Measurements from ENCODE around the gene EIF3D. TPM values are rescaled to one million over a fixed set of nuclear protein-coding genes. Genes with fewer than 3 reads are reported as not detected.

EIF3D gene
- total RNA-seq, 1 donor from 2014 or later = 358 TPM

DNA sequence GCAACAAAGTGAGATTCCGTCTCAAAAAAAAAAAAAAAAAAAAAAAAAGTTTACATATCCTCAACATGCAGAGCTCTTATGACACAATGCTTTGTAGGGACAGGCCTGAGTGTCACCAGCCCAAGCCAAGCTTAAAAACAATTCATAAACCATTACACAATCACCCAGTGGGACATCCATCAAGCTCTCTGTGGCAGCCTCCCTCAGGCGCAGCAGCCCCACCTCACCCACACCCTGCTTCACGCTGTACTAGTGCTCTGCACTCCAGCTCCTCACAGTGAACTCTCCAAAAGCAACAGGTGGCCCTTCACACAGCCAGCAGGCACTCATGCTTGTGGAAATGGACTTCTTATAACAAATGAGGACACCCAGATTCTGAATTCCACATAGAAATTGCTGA lies 18.6 kb downstream of the EIF3D start:
- DNase-seq (ENCODE audit: low read depth in 2 of 2) = no peak

DNA sequence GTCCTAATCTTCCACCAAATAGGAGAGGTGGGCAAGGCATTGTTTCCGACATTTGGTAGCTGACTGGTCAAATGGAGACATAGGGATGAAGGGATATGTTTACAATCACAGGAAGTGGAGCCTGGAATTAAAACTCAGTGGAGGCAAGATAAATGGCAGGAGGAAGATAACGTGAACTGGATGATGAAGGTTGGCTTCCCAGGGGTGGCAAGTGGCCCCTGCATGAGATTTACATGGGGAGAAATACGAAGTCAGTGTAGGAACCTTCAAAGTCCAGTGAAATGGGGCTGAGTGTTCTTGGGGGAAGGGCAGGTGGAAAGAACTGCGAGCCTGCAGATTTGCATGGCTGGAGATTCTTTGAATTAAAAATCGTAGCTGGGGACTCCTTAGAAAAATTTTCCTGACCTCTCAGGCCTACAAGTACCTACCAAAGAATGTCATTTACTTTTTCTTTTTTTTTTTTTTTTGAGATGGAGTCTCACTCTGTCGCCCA lies 21.4 kb downstream of the EIF3D start:
- DNase-seq (ENCODE audit: low read depth in 2 of 2) = no peak

DNA sequence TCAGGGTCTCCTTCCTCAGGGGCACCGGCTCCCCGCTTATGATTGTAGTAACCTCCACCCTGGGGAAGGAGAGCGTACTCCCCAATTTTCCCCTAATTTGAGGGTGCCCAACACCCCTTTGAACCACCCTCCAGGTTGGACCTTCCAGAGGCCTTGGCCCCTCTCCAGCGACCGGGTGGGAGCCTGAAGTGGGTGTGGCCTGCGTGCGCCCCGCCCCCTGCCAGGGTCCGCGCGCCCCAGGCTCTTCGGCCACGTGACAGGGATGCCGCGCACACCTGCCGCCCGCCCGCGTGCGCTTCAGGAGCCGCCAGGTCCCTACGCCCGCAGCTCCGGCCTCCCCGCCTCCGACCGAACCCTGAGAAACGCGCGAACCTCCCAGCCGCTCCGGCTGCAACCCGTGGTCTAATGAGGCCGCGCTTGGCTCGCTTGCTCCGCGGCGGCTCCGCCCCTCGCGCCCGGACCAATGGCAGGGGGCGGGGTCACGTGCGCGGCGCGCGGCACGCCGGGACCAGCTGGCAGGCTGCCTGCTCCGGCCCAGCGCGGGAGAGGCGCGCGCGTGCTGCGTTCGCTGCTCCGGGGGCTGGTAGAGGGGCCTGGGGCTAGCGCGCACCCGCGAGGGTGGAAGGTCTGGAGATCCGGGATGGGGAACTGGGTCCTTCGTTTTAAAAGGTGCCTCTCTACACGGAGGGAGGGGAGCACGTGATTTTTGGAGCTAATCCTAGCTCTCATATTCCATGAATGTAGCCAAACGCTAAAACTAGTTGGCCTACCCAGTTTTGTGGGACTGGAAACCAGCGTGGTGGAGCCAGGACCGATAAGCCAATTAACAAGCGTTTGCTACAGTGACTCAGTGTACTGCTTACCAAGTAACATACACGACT lies 22.1 kb downstream of the EIF3D start, which contains the start of gene FOXRED2:
TSS of gene FOXRED2 (minus strand) at position 404 of the 881 bp plus-strand sequence. CDS start 618 bp downstream, outside the sequence.
- DNase-seq (ENCODE audit: low read depth in 2 of 2) = peak; percentile 56 to 85

DNA sequence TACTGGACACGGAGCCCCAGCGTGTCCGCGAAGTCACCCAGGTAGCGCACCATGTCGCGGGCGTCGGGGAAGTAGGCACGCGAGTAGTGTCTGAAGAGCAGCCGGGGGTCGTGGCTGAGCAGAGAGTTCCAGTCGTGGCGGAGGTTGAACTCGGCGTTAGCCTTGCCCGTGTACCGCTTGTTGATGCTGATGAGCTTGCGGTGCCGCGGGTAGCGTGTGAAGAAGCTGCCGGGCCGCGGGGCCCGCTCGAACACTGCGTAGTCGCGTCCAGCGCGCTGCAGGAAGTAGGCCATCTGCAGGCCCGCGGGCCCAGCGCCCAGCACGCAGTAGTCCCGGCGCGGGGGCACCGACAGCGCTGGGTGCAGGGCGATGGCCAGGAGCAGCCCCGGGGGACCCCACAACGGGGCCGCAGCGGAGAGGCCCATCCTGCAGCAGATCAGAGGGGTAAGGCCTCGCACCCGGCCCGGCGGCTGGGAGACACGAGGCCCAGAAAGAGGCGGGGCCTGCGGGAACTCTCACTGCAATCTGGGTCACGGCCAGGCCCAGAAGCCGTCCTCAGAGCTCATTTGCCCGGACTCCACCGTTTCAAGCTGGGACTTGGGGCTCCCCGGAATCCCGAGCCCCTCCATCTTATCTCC lies 22.8 kb downstream of the EIF3D start:
- no peak for DNase-seq (ENCODE audit: low read depth in 2 of 2)

DNA sequence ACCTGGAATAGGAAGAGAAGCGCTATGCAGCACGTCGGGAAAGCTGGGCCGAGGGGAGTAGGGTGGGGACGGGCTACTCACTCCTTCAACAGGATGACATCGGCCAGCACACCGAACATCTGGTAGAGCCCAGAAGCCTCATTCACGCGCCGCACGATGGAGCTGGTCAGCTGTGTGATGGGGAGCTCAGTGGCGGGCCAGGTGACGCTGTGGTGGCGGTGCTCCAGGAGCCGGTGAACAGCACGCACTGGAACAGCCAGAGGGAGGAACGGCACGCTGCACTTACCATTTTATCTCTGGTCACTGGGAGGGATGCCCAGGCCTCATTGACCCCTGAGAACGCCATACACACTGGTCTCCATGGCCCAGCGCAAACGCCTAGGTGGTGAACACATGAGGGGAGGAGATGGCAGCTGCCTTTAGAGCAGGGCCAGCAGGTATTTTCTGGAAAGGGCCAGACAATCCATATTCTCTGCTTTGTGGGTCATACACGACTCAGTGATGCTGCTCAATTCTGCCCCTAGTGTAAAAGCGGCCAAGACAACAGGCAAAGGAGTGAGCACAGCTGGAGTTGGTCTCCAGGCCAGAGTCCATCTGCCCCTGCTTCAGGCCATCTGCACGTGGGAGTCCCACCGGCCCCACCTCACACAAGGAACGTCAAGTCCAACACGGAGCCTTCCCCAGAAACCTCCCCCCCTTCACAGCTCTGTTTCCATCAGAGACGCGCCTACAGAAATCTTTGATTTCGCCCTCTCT lies 30.9 kb downstream of the EIF3D start:
- DNase-seq (ENCODE audit: low read depth in 2 of 2) = no peak

DNA sequence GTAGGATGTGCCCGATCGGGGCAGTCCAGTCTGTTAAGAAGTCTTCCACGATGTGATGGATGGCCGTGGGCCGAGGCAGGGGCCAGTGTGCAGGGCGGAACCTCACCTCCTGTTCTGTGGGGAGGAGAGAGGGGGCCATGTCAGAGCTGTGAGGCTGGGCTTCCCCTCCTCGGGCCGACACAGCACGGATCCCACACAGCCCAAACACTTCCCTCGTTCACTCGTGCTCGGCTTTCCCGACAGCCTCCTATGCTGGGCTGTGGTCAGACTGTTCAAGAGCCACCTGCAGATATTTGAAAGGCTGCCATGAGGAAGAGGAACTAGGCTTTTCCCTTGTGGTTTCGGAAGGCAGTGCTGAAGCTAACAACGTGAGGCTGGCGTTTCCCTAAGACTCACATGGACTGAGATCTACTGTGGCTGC lies 35.3 kb downstream of the EIF3D start:
- no peak for DNase-seq (ENCODE audit: low read depth in 2 of 2)

DNA sequence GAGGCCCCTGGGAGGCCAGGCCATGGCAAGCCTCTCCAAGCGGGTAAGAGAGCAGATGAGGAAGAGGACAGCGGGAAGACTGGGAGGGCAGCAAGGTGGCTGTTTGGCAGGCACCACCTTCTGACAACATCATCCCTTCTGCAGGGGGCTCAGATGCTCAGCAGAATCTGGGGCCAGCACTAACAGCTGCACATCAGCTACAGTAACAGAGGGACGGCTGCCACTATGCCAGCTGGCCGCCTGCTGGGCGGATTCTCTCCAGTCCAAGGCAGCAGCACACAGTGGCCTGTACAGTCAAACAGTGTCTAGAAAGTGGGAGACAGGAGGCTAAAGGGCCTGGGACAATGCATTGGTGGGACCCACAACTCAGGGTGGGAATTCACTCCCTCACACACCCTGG lies 36.9 kb downstream of the EIF3D start:
- no peak for DNase-seq (ENCODE audit: low read depth in 2 of 2)

DNA sequence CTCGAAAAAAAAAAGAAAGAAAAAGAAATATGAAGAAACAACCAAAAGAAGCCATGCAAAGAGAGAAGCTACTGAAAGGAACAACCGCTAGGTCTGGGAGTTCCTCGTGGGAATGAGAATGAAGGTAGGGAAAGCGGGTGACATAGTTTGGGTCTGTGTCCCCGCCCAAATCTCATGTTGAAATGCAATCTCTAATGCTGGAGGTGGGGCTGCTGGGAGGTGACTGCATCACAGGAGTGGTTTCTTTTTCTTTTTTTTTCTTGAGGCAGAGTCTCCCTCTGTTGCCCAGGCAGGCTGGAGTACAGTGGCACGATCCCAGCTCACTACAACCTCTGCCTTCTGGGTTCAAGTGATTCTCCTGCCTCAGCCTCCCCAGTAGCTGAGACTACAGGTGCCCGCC lies 37.8 kb downstream of the EIF3D start:
- no peak for DNase-seq (ENCODE audit: low read depth in 2 of 2)

DNA sequence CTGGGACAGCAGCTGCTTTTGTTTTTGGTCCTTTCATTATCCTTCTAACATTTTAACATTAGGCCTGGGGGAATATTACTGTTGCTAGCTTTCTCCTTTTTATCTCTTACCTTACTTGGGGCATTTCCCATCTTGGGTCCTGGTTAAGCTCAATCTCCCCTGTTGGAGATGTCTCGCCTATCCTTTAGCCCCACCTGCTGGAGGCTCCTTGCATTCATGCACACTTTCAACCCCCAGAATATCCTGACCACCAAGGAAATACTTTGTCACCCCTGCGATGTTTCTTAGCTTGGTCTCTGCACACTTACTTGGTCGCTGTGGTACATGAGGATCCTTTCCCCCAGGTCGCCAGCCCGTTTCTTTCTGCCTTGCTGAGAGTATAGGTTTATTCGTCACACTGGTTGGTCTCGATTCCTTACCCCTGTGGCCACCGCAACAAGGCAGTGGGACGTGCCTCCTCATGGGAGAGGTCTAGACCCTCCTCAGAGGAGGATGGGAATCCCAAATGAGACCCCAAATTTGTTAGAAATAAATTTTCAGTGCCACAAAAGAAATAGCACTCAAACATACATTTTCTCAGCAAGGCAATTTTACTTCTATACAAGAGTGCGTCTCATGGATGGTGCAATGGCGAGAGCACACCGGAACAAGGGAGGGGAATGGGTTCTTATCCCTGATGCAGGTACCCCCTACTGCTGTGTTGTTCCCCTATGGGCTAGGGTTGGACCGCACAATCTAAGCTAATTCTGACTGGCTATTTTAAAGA lies 42.2 kb downstream of the EIF3D start:
- DNase-seq (ENCODE audit: low read depth in 2 of 2) = peak; percentile 26 to 60

DNA sequence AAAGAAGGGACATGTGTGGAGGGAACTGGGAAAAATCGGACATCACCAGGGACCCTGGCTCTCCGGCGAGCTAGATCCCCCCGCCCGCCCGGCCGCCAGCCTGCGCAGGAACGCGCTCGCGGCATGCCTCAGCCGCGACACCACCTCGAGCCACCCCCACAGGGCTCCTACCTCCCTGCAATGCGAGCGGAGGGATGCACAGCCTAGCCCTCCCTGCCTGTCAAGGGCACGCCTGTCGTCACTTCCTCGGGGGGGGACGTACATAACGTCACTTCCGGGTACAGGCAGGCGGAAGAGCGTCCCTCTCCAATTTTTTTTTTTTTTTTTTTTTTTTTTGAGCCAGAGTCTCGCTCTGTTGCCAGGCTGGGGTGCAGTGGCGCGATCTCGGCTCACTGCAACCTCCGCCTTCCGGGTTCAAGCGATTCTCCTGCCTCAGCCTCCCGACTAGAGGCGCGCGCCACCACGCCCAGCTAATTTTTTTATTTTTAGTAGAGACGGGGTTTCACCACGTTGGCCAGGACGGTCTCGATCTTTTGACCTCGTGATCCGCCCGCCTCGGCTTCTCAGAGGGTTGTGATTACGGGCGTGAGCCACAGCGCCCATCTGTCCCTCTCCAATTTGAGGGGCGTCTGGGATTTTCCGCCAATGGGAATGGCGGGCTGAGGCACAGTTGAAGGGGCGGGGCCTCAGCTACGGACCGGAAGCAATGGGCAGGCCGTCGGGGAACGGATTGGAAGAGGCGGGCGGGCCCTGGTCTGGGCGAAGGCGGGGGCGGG lies 47.4 kb downstream of the EIF3D start, which contains the start of gene TXN2:
TSS of gene TXN2 (minus strand) at position 248 of the 776 bp plus-strand sequence. CDS start 803 bp downstream, outside the sequence.
- peak; percentile 93 to 97 for DNase-seq (ENCODE audit: low read depth in 2 of 2)

DNA sequence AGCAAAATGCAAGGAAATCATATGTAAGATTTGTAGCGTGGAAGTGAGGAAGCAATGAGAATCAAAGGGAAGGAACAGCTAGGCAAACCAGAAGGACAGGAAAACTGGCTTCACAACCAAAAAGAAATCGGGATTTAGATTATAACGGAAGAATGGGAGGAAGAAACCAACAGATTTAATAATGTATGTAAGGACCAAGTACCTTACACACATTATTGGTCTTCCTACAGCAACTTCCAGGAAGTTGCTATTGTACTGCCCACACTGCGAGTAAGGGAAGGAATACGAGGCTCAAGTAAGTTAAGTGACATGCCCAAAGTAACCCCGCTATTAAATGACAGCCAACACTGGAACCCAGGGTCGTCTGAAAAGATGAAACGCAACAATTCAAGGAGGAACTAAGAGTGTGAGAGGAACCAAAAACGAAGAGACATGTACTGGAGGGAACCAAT lies 48.0 kb downstream of the EIF3D start:
- DNase-seq (ENCODE audit: low read depth in 2 of 2) = no peak

DNA sequence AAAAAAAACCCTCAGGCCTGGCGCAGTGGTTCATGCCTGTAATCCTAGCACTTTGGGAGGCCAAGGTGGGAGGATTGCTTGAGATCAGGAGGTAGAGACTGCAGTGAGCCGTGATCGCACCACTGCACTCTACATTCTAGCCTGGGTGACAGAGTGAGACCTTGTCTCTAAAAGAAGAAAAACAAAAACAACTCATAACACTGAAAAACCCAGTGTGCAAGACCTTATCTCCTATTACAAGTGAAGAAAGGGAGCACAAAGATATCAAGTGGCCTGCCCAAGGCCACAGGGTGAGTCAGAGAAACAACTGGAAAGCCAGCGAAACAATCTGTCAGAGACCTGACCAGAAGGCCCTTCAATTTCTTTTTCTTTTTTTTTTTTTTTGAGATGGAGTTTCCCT lies 50.0 kb downstream of the EIF3D start:
- no peak for DNase-seq (ENCODE audit: low read depth in 2 of 2)

DNA sequence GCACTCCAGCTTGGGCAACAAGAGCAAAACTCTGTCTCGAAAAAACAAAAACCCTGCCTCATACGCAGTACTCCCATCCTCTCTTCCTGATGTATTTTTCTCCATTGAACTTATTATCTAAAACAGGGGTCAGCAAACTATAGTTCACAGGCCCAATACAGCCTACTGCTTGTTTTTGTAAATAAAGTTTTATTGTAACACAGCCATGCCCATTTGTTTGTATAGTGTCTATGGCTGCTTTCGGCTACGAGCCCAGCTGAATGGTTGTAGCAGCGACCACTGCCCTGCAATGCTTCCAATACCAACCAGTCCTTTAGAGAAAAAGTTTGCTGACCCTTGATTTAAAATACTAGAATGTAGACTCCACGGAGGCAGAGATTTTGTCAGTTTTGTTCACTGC lies 53.6 kb downstream of the EIF3D start:
- DNase-seq (ENCODE audit: low read depth in 2 of 2) = no peak

DNA sequence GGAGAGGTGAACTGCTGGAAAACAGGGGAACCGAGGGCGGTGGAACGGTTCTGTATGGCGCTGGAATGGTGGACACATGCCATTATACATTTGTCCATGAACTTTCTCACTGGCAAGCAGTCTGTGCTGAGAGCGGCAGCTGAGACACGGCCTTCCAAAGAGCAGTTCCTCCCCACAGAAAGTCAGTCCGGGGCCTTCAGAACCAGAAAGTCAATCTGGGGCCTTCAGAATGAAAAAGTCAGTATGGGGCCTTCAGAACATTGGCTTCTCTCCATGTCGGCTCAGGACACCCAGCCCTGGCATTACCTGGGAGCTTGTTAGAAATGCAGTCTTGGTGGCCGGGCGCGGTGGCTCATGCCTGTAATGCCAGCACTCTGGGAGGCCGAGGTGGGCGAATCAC lies 56.3 kb downstream of the EIF3D start:
- DNase-seq (ENCODE audit: low read depth in 2 of 2) = no peak

DNA sequence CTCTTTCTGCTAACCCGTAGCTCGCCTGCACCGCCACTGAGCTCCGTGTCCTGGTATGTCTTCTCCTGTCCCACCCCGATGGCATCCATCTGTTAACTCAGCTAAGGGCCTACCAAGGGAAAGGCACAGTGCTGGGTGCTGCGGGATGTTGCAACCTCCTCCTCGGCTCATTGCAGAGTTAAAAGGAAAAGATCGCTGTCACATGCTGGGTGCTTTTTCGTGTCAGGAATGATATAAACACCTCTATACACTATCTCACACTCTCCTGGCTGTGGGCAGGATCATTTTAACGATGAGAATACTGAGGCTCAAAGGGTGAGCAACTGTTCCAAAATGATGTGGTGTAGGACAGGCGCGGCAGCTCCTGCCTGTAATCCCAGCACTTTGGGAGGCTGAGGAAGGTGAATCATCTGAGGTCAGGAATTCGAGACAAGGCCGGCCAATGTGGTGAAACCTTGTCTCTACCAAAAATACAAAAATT lies 57.6 kb downstream of the EIF3D start:
- no peak for DNase-seq (ENCODE audit: low read depth in 2 of 2)

DNA sequence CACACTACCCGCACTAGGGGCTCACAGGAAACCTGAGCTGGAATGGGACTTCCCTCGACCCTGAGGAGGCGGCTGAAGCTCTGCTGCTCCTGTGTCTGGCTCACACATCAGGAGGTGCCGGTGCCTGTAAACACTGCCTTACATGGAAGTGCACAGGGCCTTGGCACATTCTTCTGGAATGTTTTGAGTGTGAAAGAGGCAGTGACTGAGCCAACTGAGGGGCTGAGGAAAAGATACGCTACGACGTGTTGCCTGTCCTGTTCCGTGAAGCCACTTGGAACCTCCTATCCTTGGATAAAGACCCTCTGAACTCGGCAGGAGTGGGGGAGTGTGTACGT lies 58.0 kb downstream of the EIF3D start:
- peak in 1 of 2 donors; percentile 85 for DNase-seq (ENCODE audit: low read depth in 2 of 2)

DNA sequence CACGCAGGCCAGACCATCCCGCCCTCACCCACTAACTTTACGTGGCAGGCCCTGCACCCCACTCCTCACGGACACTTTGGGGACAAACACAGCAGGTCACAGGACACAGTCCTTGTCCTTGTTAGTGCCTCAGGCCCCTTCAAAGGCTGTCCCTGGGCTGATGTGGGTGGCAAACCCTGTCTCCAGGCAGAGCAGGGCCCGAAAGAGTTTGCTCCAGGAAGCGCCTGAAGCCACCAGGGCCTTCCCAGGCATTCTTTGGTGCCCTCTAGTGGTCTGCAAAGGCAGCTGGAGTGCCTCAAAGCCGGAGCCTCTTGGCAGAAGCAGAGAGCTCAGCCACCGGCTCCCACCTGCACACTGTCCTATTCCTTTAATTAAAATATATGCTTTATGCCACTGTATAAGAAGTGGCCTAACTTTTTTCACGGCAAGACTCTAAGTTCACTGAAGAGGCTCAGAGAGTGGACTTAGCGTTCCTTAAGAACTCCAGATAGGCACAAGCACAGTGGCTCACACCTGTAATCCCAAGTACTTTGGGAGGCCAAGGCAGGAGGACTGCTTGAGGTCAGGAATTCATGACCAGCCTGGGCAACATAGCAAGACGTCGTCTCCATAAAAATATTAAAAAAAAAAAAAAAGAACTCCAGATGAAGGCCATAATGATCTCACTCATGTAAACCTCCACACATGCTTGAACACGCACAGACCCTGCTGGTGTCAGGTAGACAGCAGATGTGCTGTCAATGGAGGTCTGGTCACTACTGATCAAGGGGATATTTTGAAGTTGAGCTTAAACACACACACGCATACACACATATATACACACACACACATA lies 58.6 kb downstream of the EIF3D start:
- DNase-seq (ENCODE audit: low read depth in 2 of 2) = peak; percentile 76 to 89

DNA sequence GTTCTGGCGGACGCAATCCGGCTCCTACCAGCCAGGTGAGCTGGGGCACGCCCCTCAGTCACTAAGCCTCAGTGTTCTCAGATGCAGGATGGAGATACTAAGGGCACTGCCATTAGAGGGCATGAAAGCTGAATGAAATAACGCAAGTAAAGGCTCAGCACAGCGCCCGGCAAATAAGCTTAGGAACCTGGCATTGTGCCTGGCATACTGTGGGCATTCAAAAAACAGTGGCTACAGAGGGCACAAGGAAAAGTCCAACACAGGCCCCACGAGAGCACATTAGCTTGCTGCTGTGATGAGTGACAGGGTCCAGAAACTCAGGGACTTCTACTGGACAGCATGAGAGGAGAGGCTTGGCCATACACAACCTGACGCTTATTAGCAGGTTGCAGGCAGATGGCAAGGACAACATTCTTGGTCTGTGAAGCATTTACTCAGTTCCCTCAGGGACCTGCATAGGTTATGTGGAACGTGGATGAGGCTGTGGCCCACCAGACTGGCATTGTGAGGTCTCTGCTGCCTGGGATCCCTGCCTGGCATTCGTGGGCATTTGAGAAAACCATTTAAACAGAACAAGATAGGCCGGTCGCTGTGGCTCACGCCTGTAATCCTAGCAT lies 59.8 kb downstream of the EIF3D start:
- DNase-seq (ENCODE audit: low read depth in 2 of 2) = no peak

DNA sequence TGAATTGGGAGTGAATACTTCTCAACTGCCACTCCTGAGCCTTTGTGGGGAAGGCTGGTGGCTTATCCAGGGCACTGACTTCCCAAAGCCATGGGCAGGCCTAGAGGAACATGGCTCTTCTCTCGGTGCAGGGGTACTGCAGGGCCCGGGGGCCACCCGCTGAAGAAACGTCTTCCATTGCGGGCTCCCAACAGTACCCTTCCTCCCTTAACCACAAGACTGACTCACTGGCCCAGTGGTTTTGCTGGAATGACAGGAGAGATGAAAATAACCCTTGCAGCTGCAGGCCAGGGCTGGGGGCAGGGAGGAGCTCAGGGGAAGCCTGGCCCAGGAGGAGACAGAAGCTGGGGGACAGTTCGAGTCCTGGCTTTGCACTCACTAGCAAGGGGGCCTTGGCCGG lies 61.0 kb downstream of the EIF3D start:
- DNase-seq (ENCODE audit: low read depth in 2 of 2) = peak in 1 of 2 donors; percentile 81

Data from dermis microvascular lymphatic vessel endothelial cell (primary cell).